ENCODE data around the gene CISTR.
A peak's percentile ranks its signal among the peaks of the same experiment; 100 is the strongest.

The CISTR gene

DNA sequence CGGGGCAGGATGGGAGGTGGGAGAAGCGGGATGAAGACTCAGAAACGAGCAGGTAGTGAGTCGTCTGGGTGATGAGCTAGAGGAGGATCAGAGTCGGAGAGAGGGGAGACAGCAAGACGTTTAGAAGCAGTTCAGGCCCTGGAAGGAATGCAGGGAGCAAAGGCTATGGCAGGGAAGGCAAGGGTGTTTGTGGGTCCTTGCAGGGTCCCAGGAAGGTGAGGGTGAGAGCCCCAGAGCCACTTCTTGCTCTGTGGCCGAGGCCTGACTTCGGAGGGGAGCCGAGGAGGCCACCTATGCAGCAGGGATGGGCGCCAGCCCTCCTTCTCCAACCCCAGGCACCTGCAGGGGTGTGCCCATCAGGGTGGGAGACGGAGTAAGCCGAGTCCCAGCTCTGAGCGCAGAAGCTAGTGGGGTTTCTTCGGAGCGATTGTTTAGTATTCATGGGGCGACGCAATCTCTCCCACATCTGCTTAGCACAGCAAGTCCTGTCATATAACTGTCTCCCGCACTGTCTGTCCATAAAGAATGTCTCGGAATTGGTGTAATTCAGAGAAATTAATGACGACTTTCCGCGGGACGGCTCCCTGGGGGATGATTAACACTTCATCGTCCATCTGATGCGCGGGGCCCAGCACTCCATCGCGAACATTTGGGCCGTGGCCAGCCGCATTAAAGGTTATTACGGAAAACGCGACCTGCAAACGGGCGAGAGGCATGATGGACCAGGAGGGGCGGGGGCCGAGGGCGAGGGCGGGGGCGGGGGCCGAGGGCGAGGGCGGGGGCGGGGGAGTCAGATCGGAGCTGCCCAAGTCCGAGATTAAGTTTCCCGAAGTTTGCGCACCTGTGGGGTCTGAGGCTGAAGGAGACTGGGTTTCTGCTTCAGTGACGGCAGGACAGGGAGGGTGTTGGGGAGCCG is 12.3 kb downstream of the CISTR start (continued):
- TF ChIP-seq, protein P1, sequence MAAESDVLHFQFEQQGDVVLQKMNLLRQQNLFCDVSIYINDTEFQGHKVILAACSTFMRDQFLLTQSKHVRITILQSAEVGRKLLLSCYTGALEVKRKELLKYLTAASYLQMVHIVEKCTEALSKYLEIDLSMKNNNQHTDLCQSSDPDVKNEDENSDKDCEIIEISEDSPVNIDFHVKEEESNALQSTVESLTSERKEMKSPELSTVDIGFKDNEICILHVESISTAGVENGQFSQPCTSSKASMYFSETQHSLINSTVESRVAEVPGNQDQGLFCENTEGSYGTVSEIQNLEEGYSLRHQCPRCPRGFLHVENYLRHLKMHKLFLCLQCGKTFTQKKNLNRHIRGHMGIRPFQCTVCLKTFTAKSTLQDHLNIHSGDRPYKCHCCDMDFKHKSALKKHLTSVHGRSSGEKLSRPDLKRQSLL (tag by site-specific recombination; IDR thresholded peaks at IDR 0.05), result peak; percentile 78; the same call in 1 of the 2 replicates
- TF ChIP-seq ZSCAN23 (tag by site-specific recombination; IDR thresholded peaks at IDR 0.05) (no peak), KLF16 (tag by site-specific recombination; IDR thresholded peaks at IDR 0.05) (peak; percentile 89), ZNF23 (tag by site-specific recombination; IDR thresholded peaks at IDR 0.05; ENCODE audit: borderline replicate concordance) (no peak), ZNF132 (tag by site-specific recombination; IDR thresholded peaks at IDR 0.05; ENCODE audit: borderline replicate concordance) (no peak), ZNF335 (tag by site-specific recombination; conservative IDR thresholded peaks at IDR 0.05) (peak; percentile 80), ZNF660 (tag by site-specific recombination; IDR thresholded peaks at IDR 0.05) (peak; percentile 71; the same call in 1 of the 2 replicates)
- TF ChIP-seq, protein P2, sequence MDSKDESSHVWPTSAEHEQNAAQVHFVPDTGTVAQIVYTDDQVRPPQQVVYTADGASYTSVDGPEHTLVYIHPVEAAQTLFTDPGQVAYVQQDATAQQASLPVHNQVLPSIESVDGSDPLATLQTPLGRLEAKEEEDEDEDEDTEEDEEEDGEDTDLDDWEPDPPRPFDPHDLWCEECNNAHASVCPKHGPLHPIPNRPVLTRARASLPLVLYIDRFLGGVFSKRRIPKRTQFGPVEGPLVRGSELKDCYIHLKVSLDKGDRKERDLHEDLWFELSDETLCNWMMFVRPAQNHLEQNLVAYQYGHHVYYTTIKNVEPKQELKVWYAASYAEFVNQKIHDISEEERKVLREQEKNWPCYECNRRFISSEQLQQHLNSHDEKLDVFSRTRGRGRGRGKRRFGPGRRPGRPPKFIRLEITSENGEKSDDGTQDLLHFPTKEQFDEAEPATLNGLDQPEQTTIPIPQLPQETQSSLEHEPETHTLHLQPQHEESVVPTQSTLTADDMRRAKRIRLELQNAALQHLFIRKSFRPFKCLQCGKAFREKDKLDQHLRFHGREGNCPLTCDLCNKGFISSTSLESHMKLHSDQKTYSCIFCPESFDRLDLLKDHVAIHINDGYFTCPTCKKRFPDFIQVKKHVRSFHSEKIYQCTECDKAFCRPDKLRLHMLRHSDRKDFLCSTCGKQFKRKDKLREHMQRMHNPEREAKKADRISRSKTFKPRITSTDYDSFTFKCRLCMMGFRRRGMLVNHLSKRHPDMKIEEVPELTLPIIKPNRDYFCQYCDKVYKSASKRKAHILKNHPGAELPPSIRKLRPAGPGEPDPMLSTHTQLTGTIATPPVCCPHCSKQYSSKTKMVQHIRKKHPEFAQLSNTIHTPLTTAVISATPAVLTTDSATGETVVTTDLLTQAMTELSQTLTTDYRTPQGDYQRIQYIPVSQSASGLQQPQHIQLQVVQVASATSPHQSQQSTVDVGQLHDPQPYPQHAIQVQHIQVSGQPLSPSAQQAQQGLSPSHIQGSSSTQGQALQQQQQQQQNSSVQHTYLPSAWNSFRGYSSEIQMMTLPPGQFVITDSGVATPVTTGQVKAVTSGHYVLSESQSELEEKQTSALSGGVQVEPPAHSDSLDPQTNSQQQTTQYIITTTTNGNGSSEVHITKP (tag by site-specific recombination; IDR thresholded peaks at IDR 0.05), result no peak; the same call in 1 of the 2 replicates
- TF ChIP-seq, protein P3, sequence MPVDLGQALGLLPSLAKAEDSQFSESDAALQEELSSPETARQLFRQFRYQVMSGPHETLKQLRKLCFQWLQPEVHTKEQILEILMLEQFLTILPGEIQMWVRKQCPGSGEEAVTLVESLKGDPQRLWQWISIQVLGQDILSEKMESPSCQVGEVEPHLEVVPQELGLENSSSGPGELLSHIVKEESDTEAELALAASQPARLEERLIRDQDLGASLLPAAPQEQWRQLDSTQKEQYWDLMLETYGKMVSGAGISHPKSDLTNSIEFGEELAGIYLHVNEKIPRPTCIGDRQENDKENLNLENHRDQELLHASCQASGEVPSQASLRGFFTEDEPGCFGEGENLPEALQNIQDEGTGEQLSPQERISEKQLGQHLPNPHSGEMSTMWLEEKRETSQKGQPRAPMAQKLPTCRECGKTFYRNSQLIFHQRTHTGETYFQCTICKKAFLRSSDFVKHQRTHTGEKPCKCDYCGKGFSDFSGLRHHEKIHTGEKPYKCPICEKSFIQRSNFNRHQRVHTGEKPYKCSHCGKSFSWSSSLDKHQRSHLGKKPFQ (tag by site-specific recombination; IDR thresholded peaks at IDR 0.05), result peak; percentile 57
- TF ChIP-seq, protein P4, sequence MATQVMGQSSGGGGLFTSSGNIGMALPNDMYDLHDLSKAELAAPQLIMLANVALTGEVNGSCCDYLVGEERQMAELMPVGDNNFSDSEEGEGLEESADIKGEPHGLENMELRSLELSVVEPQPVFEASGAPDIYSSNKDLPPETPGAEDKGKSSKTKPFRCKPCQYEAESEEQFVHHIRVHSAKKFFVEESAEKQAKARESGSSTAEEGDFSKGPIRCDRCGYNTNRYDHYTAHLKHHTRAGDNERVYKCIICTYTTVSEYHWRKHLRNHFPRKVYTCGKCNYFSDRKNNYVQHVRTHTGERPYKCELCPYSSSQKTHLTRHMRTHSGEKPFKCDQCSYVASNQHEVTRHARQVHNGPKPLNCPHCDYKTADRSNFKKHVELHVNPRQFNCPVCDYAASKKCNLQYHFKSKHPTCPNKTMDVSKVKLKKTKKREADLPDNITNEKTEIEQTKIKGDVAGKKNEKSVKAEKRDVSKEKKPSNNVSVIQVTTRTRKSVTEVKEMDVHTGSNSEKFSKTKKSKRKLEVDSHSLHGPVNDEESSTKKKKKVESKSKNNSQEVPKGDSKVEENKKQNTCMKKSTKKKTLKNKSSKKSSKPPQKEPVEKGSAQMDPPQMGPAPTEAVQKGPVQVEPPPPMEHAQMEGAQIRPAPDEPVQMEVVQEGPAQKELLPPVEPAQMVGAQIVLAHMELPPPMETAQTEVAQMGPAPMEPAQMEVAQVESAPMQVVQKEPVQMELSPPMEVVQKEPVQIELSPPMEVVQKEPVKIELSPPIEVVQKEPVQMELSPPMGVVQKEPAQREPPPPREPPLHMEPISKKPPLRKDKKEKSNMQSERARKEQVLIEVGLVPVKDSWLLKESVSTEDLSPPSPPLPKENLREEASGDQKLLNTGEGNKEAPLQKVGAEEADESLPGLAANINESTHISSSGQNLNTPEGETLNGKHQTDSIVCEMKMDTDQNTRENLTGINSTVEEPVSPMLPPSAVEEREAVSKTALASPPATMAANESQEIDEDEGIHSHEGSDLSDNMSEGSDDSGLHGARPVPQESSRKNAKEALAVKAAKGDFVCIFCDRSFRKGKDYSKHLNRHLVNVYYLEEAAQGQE (tag by site-specific recombination; IDR thresholded peaks at IDR 0.05), result no peak
- TF ChIP-seq, protein P5, sequence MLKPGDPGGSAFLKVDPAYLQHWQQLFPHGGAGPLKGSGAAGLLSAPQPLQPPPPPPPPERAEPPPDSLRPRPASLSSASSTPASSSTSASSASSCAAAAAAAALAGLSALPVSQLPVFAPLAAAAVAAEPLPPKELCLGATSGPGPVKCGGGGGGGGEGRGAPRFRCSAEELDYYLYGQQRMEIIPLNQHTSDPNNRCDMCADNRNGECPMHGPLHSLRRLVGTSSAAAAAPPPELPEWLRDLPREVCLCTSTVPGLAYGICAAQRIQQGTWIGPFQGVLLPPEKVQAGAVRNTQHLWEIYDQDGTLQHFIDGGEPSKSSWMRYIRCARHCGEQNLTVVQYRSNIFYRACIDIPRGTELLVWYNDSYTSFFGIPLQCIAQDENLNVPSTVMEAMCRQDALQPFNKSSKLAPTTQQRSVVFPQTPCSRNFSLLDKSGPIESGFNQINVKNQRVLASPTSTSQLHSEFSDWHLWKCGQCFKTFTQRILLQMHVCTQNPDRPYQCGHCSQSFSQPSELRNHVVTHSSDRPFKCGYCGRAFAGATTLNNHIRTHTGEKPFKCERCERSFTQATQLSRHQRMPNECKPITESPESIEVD (tag by site-specific recombination; IDR thresholded peaks at IDR 0.05), result peak; percentile 95
- TF ChIP-seq, protein P6, sequence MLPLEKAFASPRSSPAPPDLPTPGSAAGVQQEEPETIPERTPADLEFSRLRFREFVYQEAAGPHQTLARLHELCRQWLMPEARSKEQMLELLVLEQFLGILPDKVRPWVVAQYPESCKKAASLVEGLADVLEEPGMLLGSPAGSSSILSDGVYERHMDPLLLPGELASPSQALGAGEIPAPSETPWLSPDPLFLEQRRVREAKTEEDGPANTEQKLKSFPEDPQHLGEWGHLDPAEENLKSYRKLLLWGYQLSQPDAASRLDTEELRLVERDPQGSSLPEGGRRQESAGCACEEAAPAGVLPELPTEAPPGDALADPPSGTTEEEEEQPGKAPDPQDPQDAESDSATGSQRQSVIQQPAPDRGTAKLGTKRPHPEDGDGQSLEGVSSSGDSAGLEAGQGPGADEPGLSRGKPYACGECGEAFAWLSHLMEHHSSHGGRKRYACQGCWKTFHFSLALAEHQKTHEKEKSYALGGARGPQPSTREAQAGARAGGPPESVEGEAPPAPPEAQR (tag by site-specific recombination; IDR thresholded peaks at IDR 0.05), result no peak
- TF ChIP-seq, protein P7, sequence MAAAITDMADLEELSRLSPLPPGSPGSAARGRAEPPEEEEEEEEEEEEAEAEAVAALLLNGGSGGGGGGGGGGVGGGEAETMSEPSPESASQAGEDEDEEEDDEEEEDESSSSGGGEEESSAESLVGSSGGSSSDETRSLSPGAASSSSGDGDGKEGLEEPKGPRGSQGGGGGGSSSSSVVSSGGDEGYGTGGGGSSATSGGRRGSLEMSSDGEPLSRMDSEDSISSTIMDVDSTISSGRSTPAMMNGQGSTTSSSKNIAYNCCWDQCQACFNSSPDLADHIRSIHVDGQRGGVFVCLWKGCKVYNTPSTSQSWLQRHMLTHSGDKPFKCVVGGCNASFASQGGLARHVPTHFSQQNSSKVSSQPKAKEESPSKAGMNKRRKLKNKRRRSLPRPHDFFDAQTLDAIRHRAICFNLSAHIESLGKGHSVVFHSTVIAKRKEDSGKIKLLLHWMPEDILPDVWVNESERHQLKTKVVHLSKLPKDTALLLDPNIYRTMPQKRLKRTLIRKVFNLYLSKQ (tag by site-specific recombination; IDR thresholded peaks at IDR 0.05; ENCODE audit: borderline replicate concordance), result no peak
- TF ChIP-seq, protein P8, sequence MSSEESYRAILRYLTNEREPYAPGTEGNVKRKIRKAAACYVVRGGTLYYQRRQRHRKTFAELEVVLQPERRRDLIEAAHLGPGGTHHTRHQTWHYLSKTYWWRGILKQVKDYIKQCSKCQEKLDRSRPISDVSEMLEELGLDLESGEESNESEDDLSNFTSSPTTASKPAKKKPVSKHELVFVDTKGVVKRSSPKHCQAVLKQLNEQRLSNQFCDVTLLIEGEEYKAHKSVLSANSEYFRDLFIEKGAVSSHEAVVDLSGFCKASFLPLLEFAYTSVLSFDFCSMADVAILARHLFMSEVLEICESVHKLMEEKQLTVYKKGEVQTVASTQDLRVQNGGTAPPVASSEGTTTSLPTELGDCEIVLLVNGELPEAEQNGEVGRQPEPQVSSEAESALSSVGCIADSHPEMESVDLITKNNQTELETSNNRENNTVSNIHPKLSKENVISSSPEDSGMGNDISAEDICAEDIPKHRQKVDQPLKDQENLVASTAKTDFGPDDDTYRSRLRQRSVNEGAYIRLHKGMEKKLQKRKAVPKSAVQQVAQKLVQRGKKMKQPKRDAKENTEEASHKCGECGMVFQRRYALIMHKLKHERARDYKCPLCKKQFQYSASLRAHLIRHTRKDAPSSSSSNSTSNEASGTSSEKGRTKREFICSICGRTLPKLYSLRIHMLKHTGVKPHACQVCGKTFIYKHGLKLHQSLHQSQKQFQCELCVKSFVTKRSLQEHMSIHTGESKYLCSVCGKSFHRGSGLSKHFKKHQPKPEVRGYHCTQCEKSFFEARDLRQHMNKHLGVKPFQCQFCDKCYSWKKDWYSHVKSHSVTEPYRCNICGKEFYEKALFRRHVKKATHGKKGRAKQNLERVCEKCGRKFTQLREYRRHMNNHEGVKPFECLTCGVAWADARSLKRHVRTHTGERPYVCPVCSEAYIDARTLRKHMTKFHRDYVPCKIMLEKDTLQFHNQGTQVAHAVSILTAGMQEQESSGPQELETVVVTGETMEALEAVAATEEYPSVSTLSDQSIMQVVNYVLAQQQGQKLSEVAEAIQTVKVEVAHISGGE (tag by site-specific recombination; conservative IDR thresholded peaks at IDR 0.05; ENCODE audit: low read depth), result no peak
- TF ChIP-seq, protein P9, sequence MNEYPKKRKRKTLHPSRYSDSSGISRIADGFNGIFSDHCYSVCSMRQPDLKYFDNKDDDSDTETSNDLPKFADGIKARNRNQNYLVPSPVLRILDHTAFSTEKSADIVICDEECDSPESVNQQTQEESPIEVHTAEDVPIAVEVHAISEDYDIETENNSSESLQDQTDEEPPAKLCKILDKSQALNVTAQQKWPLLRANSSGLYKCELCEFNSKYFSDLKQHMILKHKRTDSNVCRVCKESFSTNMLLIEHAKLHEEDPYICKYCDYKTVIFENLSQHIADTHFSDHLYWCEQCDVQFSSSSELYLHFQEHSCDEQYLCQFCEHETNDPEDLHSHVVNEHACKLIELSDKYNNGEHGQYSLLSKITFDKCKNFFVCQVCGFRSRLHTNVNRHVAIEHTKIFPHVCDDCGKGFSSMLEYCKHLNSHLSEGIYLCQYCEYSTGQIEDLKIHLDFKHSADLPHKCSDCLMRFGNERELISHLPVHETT (tag by site-specific recombination; IDR thresholded peaks at IDR 0.05), result peak; percentile 22; the same call in 1 of the 2 replicates

Data from HEK293 (cell line).